GM12864 (cell line): Measurements from ENCODE around the gene LTO1.
"Not testable (repeated sequence)": the region's sequence is repeated elsewhere in the genome, so short reads cannot be mapped to it uniquely, and the experiment has no call there.

ENCODE experiments used
- DNase-seq: peaks from one replicate; pipeline ENCODE4 v3.0.0-alpha.2; 2011; ENCODE audit warnings: low read depth
- H3K4me3 ChIP-seq: 2 replicates; pipeline ENCODE4 v1.5.1; 2011; ENCODE audit warnings: mild to moderate bottlenecking, low read depth, low read length, control low read depth
- TF ChIP-seq, protein P1 (sequence below): IDR thresholded peaks from 2 replicates; pipeline ENCODE4 v1.5.1; 2011; ENCODE audit warnings: low read depth, mild to moderate bottlenecking, moderate library complexity, low read length, control low read depth, inconsistent platforms; ENCODE audit errors: missing control alignments

The LTO1 gene

DNA sequence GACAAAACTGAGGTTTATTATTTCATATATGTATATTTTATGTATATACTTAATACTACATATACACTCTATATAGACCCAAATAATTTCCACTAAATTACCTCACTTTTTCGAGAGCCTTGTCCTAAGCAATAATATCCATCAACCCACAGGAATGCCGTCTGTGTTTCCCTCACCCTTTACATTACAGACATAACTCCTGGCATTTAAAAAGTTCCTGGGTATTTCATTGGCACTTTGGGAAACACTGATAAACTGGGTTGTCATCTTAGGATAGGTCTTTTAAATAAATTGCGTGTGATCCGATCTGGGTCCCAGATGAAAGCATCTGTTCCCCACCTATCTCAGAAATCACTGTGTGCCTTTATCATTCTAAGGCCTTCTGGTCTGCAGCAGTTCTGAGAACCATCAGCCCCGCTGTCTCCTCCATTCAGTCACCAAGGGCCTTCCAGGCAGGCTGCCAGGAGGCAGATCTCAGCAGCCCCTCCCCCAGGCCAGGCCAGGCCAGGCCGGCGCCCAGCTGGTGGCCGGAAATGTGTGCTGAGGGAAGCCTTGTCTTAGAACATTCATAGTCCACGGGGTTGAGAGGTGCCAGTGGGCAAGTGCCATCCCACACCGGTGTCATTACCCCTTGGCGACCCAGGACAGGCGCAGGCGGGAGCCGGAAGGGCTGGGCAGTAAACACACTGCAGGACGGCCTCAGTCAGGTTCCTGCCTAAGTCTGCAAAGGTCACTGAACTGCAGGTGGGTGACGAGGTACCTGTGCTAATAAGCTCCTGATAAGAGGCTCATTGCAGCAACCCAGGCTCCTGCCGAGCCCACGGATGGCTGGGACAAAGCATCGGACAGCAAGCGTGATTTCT, 25.4 kb upstream of the LTO1 start:
- TF ChIP-seq, protein P1, sequence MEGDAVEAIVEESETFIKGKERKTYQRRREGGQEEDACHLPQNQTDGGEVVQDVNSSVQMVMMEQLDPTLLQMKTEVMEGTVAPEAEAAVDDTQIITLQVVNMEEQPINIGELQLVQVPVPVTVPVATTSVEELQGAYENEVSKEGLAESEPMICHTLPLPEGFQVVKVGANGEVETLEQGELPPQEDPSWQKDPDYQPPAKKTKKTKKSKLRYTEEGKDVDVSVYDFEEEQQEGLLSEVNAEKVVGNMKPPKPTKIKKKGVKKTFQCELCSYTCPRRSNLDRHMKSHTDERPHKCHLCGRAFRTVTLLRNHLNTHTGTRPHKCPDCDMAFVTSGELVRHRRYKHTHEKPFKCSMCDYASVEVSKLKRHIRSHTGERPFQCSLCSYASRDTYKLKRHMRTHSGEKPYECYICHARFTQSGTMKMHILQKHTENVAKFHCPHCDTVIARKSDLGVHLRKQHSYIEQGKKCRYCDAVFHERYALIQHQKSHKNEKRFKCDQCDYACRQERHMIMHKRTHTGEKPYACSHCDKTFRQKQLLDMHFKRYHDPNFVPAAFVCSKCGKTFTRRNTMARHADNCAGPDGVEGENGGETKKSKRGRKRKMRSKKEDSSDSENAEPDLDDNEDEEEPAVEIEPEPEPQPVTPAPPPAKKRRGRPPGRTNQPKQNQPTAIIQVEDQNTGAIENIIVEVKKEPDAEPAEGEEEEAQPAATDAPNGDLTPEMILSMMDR = no peak
- no peak for DNase-seq
- no peak overlapping the region for H3K4me3 ChIP-seq

DNA sequence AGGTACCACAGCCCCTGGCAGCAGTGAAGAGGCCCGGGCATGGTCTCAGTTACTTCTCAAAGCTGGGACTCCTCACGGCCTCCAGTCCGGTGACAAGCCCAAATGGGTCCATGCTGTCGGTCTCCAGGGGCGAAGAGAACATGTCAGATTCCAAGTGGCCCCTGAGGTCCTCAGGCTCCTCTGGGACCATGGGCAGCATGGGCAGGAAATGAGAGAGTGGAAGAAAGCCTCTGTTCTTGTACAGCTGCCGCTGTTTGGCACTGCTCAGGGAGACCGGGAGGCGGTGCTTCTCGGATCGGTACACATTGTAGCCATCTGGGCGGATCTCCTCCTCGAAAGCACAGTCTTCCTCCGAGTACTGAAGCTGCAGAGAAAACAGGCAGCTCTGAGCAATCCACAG, 24.1 kb upstream of the LTO1 start:
- TF ChIP-seq, protein P1 = no peak
- DNase-seq = no peak

DNA sequence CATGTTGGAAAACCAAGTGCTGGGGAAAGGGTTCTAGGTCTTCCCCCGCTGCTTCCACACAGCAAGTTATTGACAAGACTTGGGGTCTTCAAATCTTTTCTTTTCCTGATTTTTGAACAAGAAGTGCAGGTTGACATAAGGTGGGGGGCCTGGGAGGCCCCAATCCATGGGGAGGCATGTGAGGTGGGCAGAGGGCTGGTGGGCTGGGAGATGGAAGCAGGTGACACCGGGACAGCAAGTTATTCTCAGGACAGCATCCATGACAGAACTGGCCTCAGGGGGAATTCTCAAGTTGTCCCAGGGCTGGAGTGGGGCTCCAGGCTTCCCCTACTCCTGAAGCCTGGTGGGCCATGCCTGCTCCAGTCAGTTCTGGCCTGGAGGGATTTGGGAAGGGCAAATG, 23.2 kb upstream of the LTO1 start:
- TF ChIP-seq, protein P1 = no peak
- no peak for DNase-seq
- no peak overlapping the region for H3K4me3 ChIP-seq

More for the DNA sequence above, 24.1 kb upstream of the LTO1 start:
- no peak overlapping the region for H3K4me3 ChIP-seq

DNA sequence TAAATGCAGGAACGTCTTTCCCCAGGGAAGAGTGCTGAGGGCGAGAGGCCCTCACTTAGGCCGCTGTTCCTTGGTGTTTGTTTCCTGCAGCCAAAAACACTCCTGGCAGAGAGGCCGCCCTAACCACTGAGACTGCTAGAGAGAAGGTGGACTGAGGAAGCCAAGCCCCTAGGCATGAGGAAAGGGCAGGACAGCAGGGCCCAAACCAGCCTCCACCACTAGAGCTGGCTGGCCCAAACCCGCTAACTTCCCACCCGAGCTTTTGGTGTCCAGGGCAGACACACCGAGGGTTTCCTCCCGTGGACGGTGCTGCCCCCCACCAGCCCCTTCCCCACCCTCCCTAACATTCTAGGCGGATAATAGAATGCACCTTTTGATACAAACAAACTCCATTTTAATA, 22.7 kb upstream of the LTO1 start:
- no peak overlapping the region for H3K4me3 ChIP-seq
- TF ChIP-seq, protein P1 = no peak
- no peak for DNase-seq

DNA sequence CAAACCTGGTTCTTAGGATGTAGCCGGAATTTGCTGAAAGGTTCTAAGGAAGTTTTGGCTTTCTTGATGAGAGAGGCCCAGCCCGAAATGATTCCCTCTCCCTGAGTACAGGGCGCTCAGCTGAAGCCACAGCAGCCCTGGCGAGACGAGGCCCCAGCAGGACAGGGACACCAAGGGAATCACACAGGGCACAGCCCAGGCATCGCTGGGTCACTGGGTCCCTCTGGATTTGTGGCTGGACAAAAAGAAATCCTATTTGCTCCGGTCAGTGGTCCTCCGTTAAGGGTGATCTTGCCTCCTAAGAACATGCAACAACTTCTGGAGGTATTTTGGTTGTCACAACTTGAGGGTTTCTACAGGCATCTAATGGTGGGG, 22.3 kb upstream of the LTO1 start:
- TF ChIP-seq, protein P1 = no peak
- H3K4me3 ChIP-seq = no peak overlapping the region
- no peak for DNase-seq

DNA sequence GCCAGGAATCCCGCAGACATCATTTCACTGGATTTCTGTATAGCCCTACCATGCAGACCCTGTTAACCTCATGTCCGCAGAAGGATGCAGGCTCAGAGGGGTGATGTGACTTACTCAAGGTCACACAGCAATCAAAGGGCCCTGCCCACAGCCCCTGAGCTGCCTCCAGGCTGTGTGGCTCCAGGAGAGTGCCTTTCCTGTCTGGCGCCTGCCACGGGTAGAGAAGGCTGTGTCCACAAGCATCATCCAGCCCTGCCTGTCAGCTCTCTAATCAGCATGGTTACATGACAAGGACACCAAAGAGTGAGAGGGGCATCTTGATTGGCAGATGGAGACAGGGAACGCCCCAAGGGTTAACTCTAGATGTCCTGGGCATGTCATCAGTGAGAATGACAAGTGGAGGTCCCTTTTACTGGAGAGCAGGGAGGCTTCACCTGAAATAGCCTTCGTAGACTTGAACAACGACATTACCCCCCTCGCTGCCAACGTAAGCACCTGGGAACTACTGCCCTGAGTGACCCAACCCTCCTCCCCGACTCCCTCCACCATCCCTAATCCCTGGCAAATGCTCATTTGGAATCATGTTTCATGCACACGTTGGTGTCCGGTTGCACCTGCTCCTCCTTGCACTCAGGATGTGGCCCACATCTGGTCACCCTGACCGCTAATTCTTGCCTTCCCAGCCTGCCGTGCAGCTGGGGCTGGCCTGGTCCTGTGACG, 21.8 kb upstream of the LTO1 start:
- no peak for DNase-seq
- TF ChIP-seq, protein P1 = no peak
- H3K4me3 ChIP-seq = no peak overlapping the region

DNA sequence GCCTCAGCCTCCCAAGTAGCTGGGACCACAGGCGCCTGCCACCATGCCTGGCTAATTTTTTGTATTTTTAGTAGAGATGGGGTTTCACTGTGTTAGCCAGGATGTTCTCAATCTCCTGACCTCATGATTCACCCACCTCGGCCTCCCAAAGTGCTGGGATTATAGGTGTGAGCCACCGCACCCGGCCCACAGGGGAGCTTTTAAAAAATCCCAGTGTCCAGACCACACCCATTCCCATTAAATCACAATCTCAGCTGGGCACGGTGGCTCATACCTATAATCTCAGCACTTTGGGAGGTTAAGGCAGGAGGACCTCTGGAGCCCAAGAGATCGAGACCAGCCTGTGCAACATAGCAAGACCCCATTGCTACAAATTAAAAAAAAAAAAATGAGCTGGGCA, 20.8 kb upstream of the LTO1 start:
- H3K4me3 ChIP-seq, DNase-seq: not testable (repeated sequence)
